ENCODE measurements around the gene FAH. TPM values are rescaled to one million over a fixed set of nuclear protein-coding genes. Genes with fewer than 3 reads are reported as not detected.
A peak's percentile ranks its signal among the peaks of the same experiment; 100 is the strongest.

FAH gene
- total and polyA plus RNA-seq, 4 donors: 23.7 to 55.5 (median 49.2) TPM

DNA sequence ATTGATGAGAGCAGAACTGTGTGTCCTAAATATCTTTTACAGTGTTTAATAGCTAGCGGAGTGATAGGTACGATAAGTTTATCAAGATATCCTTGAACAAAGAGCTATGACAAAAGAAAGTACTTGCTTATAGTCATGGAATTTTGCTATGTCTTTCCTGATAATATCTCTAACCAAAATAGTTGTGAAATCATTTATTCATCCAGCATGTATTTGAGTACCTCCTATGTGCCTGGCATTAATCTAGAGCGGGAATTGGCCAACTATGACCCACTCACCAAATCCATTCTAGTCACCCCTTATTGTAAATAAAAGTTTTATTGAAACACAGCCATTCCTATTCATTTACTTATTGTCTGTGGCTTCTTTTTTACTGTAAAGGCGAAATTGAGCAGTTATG, 46.7 kb upstream of the FAH start:
- WGBS, 2 donors: 93 to 94% methylated on average over 4 of the region's 4 CpGs
- no peak for ATAC-seq (ENCODE audit: insufficient read depth, low FRiP score)

DNA sequence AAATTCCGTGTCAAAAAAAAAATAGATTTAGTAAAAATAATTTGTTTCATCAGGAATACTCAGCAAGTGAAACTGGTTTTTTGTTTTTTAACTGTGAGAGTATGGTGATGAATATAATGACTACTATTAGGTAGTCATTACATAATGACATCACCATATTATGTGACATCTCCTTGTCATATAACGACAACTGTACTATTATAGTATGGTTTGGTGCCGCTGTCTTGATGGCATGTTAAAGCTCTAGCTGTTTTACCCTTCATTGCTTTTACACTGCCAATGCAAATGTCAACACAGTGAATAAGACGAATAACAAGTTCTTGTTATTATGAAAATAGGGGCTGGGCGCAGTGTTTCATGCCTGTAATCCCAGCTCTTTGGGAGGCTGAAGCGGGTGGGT, 45.6 kb upstream of the FAH start:
- H3K4me3 ChIP-seq: no peak overlapping the region
- H3K4me1 ChIP-seq (ENCODE audit: control insufficient read depth in 5 of 5, insufficient read depth in 5 of 5, low read length in 5 of 5): peaks cover 0 to 16% (median 0%) of the 10 kb centered on the region in 5 donors
- DNase-seq: no peak
- peaks cover 0 to 6% (median 0%) of the 10 kb centered on the region in 4 donors for H3K36me3 ChIP-seq (ENCODE audit: control insufficient read depth in 4 of 4, insufficient read depth in 4 of 4, low read length in 4 of 4)
- no peaks in the 10 kb centered on the region for H3K27me3 ChIP-seq (ENCODE audit: control insufficient read depth in 3 of 3, insufficient read depth in 3 of 3, low read length in 2 of 3)
- H3K9ac ChIP-seq (ENCODE audit: insufficient read depth in 1 of 2, low read length in 2 of 2): no peak overlapping the region
- no peak for ATAC-seq (ENCODE audit: insufficient read depth, low FRiP score)
- WGBS, 2 donors: 92% methylated on average over 6 of the region's 6 CpGs
- H3K27ac ChIP-seq (ENCODE audit: low read depth in 1 of 2, low read length in 1 of 2): no peak overlapping the region
- H3K9me3 ChIP-seq (ENCODE audit: control insufficient read depth in 4 of 4, insufficient read depth in 3 of 4, low read length in 3 of 4): no peaks in the 10 kb centered on the region
- TF ChIP-seq, protein P1, sequence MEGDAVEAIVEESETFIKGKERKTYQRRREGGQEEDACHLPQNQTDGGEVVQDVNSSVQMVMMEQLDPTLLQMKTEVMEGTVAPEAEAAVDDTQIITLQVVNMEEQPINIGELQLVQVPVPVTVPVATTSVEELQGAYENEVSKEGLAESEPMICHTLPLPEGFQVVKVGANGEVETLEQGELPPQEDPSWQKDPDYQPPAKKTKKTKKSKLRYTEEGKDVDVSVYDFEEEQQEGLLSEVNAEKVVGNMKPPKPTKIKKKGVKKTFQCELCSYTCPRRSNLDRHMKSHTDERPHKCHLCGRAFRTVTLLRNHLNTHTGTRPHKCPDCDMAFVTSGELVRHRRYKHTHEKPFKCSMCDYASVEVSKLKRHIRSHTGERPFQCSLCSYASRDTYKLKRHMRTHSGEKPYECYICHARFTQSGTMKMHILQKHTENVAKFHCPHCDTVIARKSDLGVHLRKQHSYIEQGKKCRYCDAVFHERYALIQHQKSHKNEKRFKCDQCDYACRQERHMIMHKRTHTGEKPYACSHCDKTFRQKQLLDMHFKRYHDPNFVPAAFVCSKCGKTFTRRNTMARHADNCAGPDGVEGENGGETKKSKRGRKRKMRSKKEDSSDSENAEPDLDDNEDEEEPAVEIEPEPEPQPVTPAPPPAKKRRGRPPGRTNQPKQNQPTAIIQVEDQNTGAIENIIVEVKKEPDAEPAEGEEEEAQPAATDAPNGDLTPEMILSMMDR (IDR thresholded peaks at IDR 0.05; ENCODE audit: control extremely low read depth, extremely low read depth): no peak

More for the DNA sequence above, 46.7 kb upstream of the FAH start:
- no peak overlapping the region for H3K9ac ChIP-seq (ENCODE audit: insufficient read depth in 1 of 2, low read length in 2 of 2)
- TF ChIP-seq, protein P1 (IDR thresholded peaks at IDR 0.05; ENCODE audit: control extremely low read depth, extremely low read depth): no peak
- H3K27ac ChIP-seq (ENCODE audit: low read depth in 1 of 2, low read length in 1 of 2): no peak overlapping the region
- no peak for DNase-seq
- peaks cover 0 to 14% (median 0%) of the 10 kb centered on the region in 5 donors for H3K4me1 ChIP-seq (ENCODE audit: control insufficient read depth in 5 of 5, insufficient read depth in 5 of 5, low read length in 5 of 5)
- H3K4me3 ChIP-seq: no peak overlapping the region
- peaks cover 0 to 6% (median 1%) of the 10 kb centered on the region in 4 donors for H3K36me3 ChIP-seq (ENCODE audit: control insufficient read depth in 4 of 4, insufficient read depth in 4 of 4, low read length in 4 of 4)
- no peaks in the 10 kb centered on the region for H3K27me3 ChIP-seq (ENCODE audit: control insufficient read depth in 3 of 3, insufficient read depth in 3 of 3, low read length in 2 of 3)
- no peaks in the 10 kb centered on the region for H3K9me3 ChIP-seq (ENCODE audit: control insufficient read depth in 4 of 4, insufficient read depth in 3 of 4, low read length in 3 of 4)

DNA sequence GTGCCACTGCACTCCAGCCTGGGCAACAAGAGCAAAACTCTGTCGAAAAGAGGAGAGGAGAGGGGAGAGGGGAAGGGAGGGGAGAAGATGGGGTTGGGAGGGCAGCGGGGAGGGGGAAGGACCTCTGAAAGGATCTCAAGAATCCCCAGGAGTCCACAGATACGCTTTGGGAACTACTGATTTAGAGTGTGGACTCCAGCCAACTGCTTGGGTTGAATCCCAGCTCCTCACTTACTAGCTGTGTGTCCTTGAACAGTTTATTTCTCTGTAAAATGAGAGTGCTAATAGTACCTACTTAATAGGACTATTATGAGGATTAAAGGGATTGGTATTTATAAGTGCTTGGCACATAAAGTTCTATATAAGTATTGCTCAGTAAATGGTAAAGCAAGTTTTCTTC, 45.0 kb upstream of the FAH start:
- no peak for ATAC-seq (ENCODE audit: insufficient read depth, low FRiP score)
- TF ChIP-seq, protein P1 (IDR thresholded peaks at IDR 0.05; ENCODE audit: control extremely low read depth, extremely low read depth): no peak
- 52 to 77% methylated on average over 2 to 3 of the region's 3 CpGs for WGBS, 2 donors
- no peaks in the 10 kb centered on the region for H3K27me3 ChIP-seq (ENCODE audit: control insufficient read depth in 3 of 3, insufficient read depth in 3 of 3, low read length in 2 of 3)
- H3K27ac ChIP-seq (ENCODE audit: low read depth in 1 of 2, low read length in 1 of 2): no peak overlapping the region
- no peak overlapping the region for H3K4me3 ChIP-seq
- H3K9me3 ChIP-seq (ENCODE audit: control insufficient read depth in 4 of 4, insufficient read depth in 3 of 4, low read length in 3 of 4): no peaks in the 10 kb centered on the region
- no peak overlapping the region for H3K9ac ChIP-seq (ENCODE audit: insufficient read depth in 1 of 2, low read length in 2 of 2)
- H3K4me1 ChIP-seq (ENCODE audit: control insufficient read depth in 5 of 5, insufficient read depth in 5 of 5, low read length in 5 of 5): peaks cover 0 to 16% (median 3%) of the 10 kb centered on the region in 5 donors
- H3K36me3 ChIP-seq (ENCODE audit: control insufficient read depth in 4 of 4, insufficient read depth in 4 of 4, low read length in 4 of 4): peaks cover 0 to 6% (median 0%) of the 10 kb centered on the region in 4 donors
- DNase-seq: peak in 2 of 3 donors; percentile 28 to 60

DNA sequence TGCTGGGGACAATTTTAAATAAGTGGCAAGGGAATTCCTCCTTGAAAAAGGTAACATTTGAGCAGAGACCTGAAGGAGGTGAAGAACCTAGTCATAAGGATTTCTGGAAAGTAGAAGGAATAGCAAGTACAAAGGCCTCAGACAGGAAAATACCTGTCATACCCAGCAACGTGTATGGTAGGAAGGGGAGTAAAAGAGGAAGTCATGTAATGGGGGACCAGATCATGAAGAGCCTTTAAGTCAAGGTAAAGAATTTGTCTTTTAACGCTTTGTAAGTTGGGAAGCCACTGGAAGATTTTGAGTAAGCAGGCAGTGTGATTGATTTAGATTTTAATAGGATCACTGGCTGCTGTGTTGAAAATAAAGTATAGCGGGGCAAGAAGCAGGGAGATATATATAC, 43.4 kb upstream of the FAH start:
- ATAC-seq (ENCODE audit: insufficient read depth, low FRiP score): no peak
- Histone ChIP-seq H3K4me3 (no peak overlapping the region), H3K27ac (ENCODE audit: low read depth in 1 of 2, low read length in 1 of 2) (no peak overlapping the region), H3K9ac (ENCODE audit: insufficient read depth in 1 of 2, low read length in 2 of 2) (no peak overlapping the region), H3K9me3 (ENCODE audit: control insufficient read depth in 4 of 4, insufficient read depth in 3 of 4, low read length in 3 of 4) (no peaks in the 10 kb centered on the region), H3K4me1 (ENCODE audit: control insufficient read depth in 5 of 5, insufficient read depth in 5 of 5, low read length in 5 of 5) (peaks cover 0 to 16% (median 5%) of the 10 kb centered on the region in 5 donors), H3K36me3 (ENCODE audit: control insufficient read depth in 4 of 4, insufficient read depth in 4 of 4, low read length in 4 of 4) (no peaks in the 10 kb centered on the region), H3K27me3 (ENCODE audit: control insufficient read depth in 3 of 3, insufficient read depth in 3 of 3, low read length in 2 of 3) (no peaks in the 10 kb centered on the region)
- TF ChIP-seq, protein P1 (IDR thresholded peaks at IDR 0.05; ENCODE audit: control extremely low read depth, extremely low read depth): no peak
- WGBS, 2 donors: 65 to 80% methylated on average over 3 of the region's 3 CpGs
- DNase-seq: no peak
